Measurements from ENCODE around the gene TMED5. TPM values are rescaled to one million over a fixed set of nuclear protein-coding genes. Genes with fewer than 3 reads are reported as not detected.

The TMED5 gene
- total RNA-seq, 4 donors from 2014 or later = 99.5 to 150 (median 127) TPM

DNA sequence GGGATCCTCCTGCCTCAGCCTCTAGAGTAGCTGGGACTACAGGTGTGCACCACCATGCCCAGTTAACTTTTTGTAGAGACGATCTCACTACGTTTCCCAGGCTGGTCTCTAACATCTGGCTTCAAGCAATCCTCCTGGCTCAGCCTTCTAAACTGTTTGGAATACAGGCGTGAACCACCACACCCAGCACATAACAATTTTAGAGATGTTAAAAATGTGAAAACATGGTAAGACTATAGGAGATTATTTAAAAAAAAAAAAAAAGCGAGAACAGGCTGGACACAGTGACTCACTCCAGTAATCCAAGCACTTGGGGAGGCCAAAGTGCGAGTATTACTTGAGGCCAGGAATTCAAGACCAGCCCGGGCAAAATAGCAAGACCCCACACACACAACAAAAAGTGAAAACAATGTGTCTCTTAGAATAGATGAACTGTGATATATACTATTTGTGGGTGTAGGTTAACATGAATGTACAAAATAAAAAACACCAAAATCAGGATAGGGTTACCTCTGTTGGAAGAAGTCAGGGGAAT, 19.9 kb upstream of the TMED5 start:
- Histone ChIP-seq H3K27me3 (no peaks in the 10 kb centered on the region), H3K9me3 (no peaks in the 10 kb centered on the region), H3K4me1 (no peaks in the 10 kb centered on the region), H3K4me3 (no peak overlapping the region), H3K36me3 (peaks cover 0 to 16% of the 10 kb centered on the region in 2 donors), H3K27ac (no peak overlapping the region)
- ATAC-seq (no peak), DNase-seq (no peak)
- intact Hi-C loops (cut with DNase I; ENCODE audit: low total_unique reads) = no loop called here
- TF ChIP-seq, protein P1, sequence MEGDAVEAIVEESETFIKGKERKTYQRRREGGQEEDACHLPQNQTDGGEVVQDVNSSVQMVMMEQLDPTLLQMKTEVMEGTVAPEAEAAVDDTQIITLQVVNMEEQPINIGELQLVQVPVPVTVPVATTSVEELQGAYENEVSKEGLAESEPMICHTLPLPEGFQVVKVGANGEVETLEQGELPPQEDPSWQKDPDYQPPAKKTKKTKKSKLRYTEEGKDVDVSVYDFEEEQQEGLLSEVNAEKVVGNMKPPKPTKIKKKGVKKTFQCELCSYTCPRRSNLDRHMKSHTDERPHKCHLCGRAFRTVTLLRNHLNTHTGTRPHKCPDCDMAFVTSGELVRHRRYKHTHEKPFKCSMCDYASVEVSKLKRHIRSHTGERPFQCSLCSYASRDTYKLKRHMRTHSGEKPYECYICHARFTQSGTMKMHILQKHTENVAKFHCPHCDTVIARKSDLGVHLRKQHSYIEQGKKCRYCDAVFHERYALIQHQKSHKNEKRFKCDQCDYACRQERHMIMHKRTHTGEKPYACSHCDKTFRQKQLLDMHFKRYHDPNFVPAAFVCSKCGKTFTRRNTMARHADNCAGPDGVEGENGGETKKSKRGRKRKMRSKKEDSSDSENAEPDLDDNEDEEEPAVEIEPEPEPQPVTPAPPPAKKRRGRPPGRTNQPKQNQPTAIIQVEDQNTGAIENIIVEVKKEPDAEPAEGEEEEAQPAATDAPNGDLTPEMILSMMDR (IDR thresholded peaks at IDR 0.05 in 4 of 5, conservative IDR thresholded peaks at IDR 0.05 in 1 of 5) = no peak
- no peak for TF ChIP-seq POLR2A (IDR thresholded peaks at IDR 0.05)
- in situ Hi-C loops (cut with MboI; ENCODE audit: low sequenced_read_pairs in 4 of 4) = no loop called here

GRCh38 chr1:93199150-93199549, 18.9 kb upstream of the TMED5 start:
- DNase-seq = no peak
- Histone ChIP-seq H3K36me3 (peaks cover 0 to 16% of the 10 kb centered on the region in 2 donors), H3K27ac (no peak overlapping the region), H3K4me3 (no peak overlapping the region), H3K4me1 (no peaks in the 10 kb centered on the region), H3K27me3 (no peaks in the 10 kb centered on the region), H3K9me3 (no peaks in the 10 kb centered on the region)
- intact Hi-C loops (cut with DNase I; ENCODE audit: low total_unique reads) = no loop called here
- in situ Hi-C loops (cut with MboI; ENCODE audit: low sequenced_read_pairs in 4 of 4) = loop anchor here in 1 of 4 donors (25.0 kb wide), 1 partner anchor 362 kb away; the partner anchor contains the start of gene RPL5
- TF ChIP-seq, protein P1 (IDR thresholded peaks at IDR 0.05 in 4 of 5, conservative IDR thresholded peaks at IDR 0.05 in 1 of 5) = no peak
- no peak for TF ChIP-seq POLR2A (IDR thresholded peaks at IDR 0.05)
- no peak for ATAC-seq

DNA sequence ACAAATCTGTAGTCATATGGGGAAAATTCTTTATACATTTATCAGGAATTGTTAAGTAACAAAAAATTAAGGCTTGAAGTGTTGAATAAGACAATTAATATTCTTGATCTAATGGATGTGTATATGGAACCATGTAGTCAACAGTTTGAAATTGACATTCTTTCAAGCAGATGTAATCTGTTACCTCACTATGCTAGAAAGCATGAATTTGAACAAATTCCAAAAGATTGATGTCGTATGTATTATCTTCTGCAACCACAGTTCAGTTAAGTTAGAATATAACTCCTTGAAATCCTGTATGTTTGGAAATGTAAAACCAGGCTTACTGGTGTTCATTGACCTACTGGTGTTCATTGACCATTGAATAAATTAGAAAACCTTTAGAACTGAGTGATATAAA, 16.4 kb upstream of the TMED5 start:
- Histone ChIP-seq H3K4me1 (no peaks in the 10 kb centered on the region), H3K36me3 (peaks cover 0 to 9% of the 10 kb centered on the region in 2 donors), H3K9me3 (no peaks in the 10 kb centered on the region), H3K27me3 (no peaks in the 10 kb centered on the region), H3K4me3 (no peak overlapping the region), H3K27ac (no peak overlapping the region)
- in situ Hi-C loops (cut with MboI; ENCODE audit: low sequenced_read_pairs in 4 of 4) = loop anchor here in 1 of 4 donors (25.0 kb wide), 1 partner anchor 359 kb away; the partner anchor contains the start of gene RPL5
- ATAC-seq = no peak
- no peak for TF ChIP-seq POLR2A (IDR thresholded peaks at IDR 0.05)
- TF ChIP-seq, protein P1 (IDR thresholded peaks at IDR 0.05 in 4 of 5, conservative IDR thresholded peaks at IDR 0.05 in 1 of 5) = no peak
- intact Hi-C loops (cut with DNase I; ENCODE audit: low total_unique reads) = no loop called here
- DNase-seq = no peak

DNA sequence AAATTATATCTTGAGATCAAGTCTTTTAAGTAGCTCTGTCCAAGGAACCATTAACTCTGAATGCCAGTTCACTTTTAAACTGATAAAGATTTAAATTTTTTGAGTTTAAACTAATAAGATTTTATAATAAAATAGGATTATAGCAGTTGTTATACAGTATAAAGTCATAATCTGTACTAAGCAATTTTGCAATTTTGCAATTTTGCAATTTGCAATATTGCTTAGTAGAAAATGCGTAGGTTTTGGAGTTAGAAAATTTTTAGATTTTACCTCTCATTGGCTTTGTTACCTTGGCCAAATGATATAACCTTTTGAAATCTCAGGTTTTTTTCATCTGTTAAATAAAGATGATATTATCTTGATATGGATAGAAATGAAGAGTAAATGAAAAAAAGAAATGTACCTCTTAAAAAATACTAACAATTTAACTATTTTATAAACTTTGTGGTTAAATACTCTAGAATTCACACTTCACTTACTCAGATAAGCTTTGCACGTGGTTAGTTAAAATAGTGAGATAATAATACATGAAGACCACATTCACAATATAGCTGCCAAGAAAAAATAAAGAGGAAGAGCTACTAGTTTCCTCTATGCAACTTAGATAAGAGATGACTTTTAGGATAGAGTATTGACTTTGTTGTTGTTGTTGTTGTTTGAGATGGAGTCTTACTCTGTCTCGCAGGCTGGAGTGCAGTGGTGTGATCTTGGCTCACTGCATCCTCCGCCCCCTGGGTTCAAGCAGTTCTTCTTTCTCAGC, 14.2 kb upstream of the TMED5 start:
- Histone ChIP-seq H3K27me3 (no peaks in the 10 kb centered on the region), H3K9me3 (no peaks in the 10 kb centered on the region), H3K36me3 (peaks cover 0 to 9% of the 10 kb centered on the region in 2 donors), H3K27ac (no peak overlapping the region), H3K4me3 (no peak overlapping the region), H3K4me1 (no peaks in the 10 kb centered on the region)
- in situ Hi-C loops (cut with MboI; ENCODE audit: low sequenced_read_pairs in 4 of 4) (loop anchor here in 1 of 4 donors (25.0 kb wide), 1 partner anchor 357 kb away; the partner anchor contains the start of gene RPL5), intact Hi-C loops (cut with DNase I; ENCODE audit: low total_unique reads) (no loop called here)
- DNase-seq = no peak
- no peak for ATAC-seq
- TF ChIP-seq, protein P1 (IDR thresholded peaks at IDR 0.05 in 4 of 5, conservative IDR thresholded peaks at IDR 0.05 in 1 of 5) = no peak
- no peak for TF ChIP-seq POLR2A (IDR thresholded peaks at IDR 0.05)

All from gastrocnemius medialis (tissue), 4 donors.